A673 (cell line): ENCODE data around the gene OXGR1.

Experiments
- CTCF ChIP-seq: fragments of 300-800, 200-600 bp; sonication (generic); conservative IDR thresholded peaks from 2 replicates; pipeline ENCODE4 v1.5.1; 2017; ENCODE audit warnings: low read depth, mild to moderate bottlenecking, antibody characterized with exemption, low read length, moderate library complexity, mixed read lengths
- EZH2 ChIP-seq: fragments of 200-600 bp; sonication (generic); IDR thresholded peaks from 2 replicates; pipeline ENCODE4 v1.6.1; 2017; ENCODE audit warnings: borderline replicate concordance, low read depth, mild to moderate bottlenecking, mixed read lengths, antibody characterized with exemption, low read length; ENCODE audit not compliant: poor library complexity, severe bottlenecking

- TF ChIP-seq EZH2 (no peak), CTCF (no peak)
Observed at GRCh38 chr13:96935901-96936300, 58.4 kb downstream of the OXGR1 start.
